Posterior vena cava (tissue), 2 donors: ENCODE measurements around the gene KDELR3. TPM values are rescaled to one million over a fixed set of nuclear protein-coding genes. Genes with fewer than 3 reads are reported as not detected.

ENCODE experiments used
- DNase-seq: peaks from one replicate; pipeline ENCODE4 v3.0.0-alpha.2; 2020; ENCODE audit warnings: low spot score
- intact Hi-C, 2 donors: fragments of 100-400 bp; cut with DNase I; formaldehyde crosslinking; loops; one replicate each; pipeline versions ENCODE4 v1.14.1 to v1.14.2; 2022 to 2023
- long read RNA-seq, 2 donors: library from polyadenylated mRNA; unstranded; transcript quantifications; one replicate each; pipeline ENCODE4 v2.0.0, GENCODE V29; 2020 to 2021
- total RNA-seq, 2 donors: library from RNA; stranded (reverse); fragmentation: NEBNext Ultra II Directional; extraction: Animal tissue kit (Norgen Biotek cat#: 25700); gene quantifications; one replicate each; pipeline ENCODE4 v1.2.1, GENCODE V29; 2021
- donor health status: DM: yes; HTN: yes; CAD: no.
- donor health status: DM: yes; HTN: yes; CAD: no.

Gene KDELR3
- 10 to 100 TPM; 14.5 to 23.1 TPM for total RNA-seq
- long read RNA-seq, donor 1, transcript KDELR3-201 (5 exons, 1,728 nt) = major isoform, 16 of 16 reads
- long read RNA-seq, donor 1, partial matches to known transcripts = 0 of 16 reads
- long read RNA-seq, donor 1, other reads (novel, unspliced or antisense) = 0 of 16 reads
- long read RNA-seq, donor 2, transcript KDELR3-201 (5 exons, 1,728 nt) = major isoform, 92 of 102 reads
- long read RNA-seq, donor 2, partial matches to known transcripts = 2 of 102 reads
- long read RNA-seq, donor 2, other reads (novel, unspliced or antisense) = 5 of 102 reads

DNA sequence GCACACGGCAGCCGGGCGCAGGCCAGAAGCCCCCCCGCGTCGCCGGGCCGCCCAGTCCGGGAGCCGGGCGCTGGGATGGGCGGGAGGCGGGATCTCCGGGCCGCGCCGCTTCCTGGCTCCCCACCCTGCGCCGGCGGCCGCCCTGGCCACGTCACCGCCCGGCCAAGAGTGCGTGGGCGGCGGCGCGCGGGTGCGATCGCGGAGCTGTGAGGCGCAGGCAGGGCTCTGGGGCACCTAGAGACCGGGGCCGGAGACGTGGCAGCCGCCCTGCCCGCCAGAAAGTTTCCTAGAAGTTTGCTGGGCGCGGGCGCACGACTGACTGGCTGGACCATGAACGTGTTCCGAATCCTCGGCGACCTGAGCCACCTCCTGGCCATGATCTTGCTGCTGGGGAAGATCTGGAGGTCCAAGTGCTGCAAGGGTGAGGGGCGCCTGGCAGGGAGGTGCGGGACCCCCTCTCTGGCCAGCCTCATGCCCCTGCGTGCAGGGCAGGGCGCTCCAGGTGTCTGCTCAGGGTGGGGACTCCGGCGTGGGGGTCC is at the start of gene KDELR3:
TSS of gene KDELR3 (plus strand) at position 193 of the 539 bp plus-strand sequence. CDS start at position 331, 138 bp downstream.
- peak; percentile 91 for DNase-seq

DNA sequence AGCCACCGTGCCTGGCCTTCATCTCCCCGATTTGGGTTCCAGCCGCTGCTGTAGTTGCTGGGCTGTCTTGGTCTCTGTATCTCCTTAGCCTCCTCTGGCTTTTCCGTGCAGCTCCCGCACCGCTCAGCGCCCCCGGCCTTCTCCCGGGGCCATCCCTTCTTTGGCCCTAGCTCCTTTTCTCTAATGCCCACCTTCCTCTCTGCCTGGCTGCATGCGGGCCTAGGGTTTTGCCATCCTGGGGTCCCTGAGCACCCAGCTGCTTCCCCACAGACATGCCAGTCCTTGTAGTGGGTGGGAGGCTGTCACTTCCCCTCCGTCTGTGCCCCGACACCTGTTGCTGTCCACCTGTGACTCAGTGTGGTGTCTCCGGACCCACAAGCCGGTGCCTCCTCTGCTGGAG is 49.3 kb upstream of the KDELR3 start:
- intact Hi-C loops = loop anchor here in 1 of 2 donors (5.0 kb wide), 1 partner anchor 154 kb away; the partner anchor contains the start of gene DMC1
- DNase-seq = peak; percentile 72

More for the DNA sequence above, at the start of gene KDELR3:
- intact Hi-C loops = no loop called here

GRCh38 chr22:38419121-38419857 is 48.6 kb upstream of the KDELR3 start:
- intact Hi-C loops = loop anchor here in 1 of 2 donors (5.0 kb wide), 1 partner anchor 153 kb away; the partner anchor contains the start of gene DMC1
- DNase-seq = peak; percentile 62

DNA sequence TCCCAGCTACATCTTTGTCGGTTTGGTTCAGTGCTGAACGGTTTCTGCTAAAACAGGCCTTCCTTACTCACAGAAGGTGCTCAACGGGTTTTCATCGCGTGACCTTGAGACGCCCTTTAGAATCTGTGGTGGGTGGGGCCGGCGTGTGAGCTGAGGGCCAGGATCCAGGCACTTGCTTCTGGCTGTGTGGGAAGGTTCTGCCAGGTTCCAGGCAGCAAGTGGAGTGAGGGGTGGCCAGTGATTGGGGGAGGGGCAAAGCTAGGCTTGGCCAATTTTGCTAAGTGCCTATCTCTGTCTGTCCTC is 48.1 kb upstream of the KDELR3 start:
- intact Hi-C loops = loop anchor here in 1 of 2 donors (5.0 kb wide), 1 partner anchor 152 kb away; the partner anchor contains the start of gene DMC1
- no peak for DNase-seq

DNA sequence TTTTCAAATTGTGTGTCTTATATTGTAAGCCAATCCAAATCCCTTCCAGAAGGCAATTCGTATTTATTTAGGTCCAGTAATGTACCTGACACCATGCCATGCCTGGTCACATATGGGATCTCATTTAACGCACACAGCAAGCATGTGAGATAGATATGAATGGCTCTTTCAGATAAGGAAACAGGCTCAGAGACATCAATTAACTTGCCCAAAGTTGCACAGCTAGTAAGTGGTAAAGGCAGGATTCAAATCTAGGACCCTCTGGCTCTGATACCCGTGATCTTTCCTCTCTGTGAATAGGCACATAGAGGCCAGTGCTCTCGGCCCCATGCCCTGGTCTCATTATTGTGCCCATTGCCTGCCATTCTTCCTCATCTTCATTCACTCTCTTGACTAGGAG is 47.2 kb upstream of the KDELR3 start:
- no peak for DNase-seq
- intact Hi-C loops = no loop called here

DNA sequence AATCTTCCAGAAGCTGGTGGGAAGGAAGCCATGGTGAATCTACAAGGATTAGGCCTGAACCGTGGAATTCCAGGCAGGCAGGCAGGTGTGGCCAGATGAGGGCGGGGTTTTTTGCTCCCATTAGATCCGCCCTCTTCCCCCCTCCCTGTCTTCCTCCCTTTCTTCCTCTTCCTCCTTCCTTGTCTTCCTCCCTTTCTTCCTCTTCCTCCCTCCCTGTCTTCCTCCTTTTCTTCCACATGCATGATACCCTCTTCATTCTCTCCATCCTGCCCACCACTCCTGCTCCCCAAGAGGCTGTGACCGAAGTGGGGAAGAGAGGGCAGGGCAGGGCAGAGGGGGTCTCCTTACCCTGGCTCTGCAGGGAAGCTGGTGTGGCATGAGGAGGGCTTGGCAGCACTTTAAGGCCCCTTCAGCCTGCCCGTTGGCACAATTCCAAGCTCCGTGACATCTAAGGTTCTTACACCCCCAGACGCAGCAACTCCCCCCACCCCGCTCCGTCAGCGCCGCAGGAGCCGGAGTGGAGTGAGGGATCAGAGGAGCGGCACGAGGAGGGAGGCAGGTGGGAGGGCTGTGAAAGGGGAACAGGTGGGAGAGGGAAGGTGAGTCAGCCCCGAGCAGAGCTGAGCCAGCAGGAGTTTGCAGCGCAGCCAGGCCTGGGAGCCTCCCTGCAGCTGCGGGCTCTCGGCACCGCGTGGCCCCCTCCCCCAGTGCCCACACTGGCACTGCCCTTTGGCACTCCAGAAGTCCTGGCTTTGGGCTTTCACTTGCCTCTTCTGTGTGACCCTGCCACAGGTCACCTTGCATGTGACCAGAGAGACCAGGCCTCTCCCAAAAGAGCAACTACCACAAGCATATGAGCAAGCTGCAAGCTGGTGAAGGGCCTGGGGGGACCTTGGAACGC is 45.0 kb upstream of the KDELR3 start:
- no peak for DNase-seq
- intact Hi-C loops = no loop called here

GRCh38 chr22:38423512-38424503 is 44.1 kb upstream of the KDELR3 start:
- intact Hi-C loops = no loop called here
- DNase-seq = no peak

GRCh38 chr22:38424525-38425080 is 43.3 kb upstream of the KDELR3 start:
- intact Hi-C loops = no loop called here
- DNase-seq = no peak

DNA sequence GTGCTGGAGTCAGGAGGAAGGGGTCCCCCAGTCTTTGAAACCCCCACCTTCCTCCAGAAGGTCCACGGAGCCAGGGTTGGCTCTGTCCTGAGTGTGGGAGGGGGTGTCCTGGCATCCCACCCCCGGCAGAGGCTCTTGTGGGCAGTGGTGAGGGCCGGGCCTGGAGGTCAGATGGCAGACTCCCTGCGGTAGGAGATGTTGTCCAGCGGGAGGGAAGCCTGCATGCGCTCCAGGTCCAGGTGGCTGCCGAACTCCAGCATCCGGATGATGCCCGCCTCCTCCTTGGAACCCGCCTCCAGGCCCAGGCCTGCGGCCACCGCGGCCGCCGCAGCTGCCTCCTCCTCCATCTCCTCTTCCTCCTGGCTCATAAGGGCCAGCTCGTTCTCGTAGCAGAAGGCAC is 41.3 kb upstream of the KDELR3 start:
- no peak for DNase-seq
- intact Hi-C loops = no loop called here

DNA sequence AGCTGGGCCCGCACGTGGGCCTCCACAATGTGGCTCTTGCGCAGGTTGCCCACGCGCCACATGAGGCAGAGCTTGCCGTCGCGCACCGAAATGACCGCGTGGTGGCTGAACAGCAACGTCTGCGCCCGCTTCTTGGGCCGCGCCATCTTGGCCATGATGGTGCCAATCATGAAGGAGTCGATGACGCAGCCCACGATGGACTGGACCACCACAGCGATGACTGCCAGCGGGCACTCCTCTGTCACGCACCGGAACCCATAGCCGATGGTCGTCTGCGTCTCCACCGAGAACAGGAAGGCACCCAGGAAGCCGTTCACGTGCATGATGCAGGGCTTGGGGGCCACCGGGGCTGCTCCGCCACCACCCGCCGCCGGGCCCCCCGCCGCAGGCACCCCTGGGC is 40.4 kb upstream of the KDELR3 start:
- DNase-seq = no peak
- intact Hi-C loops = no loop called here

DNA sequence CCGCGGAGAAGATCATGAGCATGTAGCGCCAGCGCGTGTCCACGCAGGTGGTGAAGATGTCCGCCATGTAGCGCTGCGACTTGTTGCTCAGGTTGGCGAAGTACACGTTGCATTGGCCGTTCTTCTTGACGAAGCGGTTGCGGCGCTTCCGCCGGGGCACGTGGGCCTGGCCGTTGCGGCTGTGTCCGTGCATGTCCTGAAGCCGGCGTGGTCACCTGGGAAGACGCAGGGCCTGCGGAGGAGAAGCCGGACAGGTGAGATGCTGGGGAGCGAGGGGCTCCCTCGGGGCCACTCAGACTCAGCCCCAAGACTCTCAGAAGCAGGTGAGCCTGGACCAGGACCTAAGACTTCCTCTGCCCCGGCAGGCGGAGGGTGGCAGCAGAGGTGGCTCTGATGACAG is 40.0 kb upstream of the KDELR3 start:
- DNase-seq = no peak
- intact Hi-C loops = no loop called here

DNA sequence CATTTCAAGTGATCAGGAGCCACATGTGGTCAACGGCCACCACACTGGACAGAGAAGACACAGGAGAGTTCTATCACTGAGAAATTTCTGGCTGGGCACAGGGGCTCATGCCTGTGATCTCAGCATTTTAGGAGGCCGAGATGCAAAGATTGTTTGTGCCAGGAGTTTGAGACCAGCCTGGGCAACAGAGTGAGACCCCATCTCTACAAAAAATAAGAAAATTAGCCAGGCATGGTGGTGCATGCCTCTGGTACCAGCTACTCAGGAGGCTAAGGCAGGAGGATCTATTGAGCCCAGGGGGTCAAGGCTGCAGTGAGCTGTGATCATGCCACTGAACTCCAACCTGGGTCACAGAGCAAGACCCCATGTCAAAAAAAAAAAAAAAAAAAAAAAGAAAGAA is 39.2 kb upstream of the KDELR3 start:
- intact Hi-C loops = no loop called here
- no peak for DNase-seq

- intact Hi-C loops = no loop called here
- no peak for DNase-seq
These were observed 38.3 kb upstream of the KDELR3 start for GRCh38 chr22:38429499-38430068.

DNA sequence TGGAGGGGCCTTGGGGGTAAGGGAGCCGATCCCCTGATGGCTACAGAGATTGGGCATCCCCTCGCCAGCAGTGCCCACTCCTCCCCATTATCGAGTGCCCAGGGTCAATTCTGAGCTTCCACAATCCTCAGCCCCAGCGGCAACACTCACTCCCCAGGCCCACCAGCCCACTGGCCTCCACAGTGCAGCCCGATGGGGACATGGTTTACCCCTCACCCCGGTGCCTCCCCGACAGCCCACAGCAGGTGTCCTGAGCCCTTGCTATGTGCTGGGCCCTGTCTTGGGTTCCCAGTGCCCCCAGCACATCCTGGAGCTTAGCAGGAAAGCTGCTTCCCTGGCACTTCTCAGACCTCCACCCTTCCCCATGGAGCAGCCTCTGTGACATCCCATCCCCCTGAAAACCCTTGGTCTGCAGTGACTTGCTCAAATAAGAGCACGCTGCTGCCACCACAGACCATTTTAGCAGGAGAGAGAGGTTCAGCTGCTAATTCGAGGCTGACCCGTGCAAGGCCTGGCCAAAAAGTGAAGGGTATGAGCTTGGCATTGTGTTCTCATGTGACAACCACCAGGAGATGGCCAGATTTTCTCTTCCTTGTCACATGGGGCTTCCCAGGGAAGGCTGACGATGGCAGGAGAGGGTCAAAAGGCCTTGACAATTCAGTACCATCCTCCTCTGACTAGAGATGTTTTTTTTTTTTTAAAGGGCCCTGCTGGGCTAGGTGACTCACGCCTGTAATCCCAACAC is 36.5 kb upstream of the KDELR3 start:
- no peak for DNase-seq
- intact Hi-C loops = no loop called here

DNA sequence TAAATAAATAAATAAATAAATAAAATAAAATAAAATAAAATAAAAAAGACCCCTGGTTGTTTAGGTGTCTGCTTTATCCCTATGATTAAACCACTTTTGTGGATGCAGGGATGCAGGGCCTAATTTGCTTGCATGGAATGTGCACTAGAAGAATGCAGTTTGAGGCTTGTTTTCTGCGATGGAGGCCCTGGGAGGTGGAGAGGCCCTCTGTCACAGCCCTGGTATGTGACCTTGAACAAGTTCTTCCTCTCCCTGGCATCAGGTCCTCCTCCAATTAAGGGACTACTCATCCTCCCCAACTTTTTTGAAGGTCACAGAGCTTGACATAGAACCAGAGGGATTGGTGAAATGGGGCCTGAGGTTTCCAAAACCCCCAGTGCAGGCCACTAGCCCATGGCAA is 35.6 kb upstream of the KDELR3 start:
- intact Hi-C loops = no loop called here

DNA sequence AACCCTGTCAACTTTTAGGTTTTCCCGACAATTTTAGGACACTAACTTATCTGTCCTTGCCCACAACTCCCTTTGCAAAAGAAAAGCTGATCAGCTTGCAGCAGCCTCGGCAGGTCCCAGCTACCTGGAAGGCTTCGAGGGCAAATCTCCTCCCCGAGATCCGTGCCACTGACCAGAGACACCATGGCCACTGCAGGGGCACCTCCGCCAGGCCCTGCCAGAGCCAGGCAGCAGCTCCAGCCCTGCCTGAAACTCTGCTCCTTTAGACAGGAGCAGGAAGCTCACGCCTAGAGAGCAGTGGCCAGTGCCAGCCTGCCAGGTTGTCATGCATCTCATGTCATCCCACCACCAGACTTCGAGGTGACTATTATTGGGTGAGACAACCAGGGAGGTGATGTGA is 34.0 kb upstream of the KDELR3 start:
- intact Hi-C loops = no loop called here

More for the DNA sequence above, 35.6 kb upstream of the KDELR3 start:
- no peak for DNase-seq

GRCh38 chr22:38435010-38435409 is 32.9 kb upstream of the KDELR3 start:
- DNase-seq = no peak
- intact Hi-C loops = no loop called here

More for the DNA sequence above, 34.0 kb upstream of the KDELR3 start:
- DNase-seq = no peak
